Panc1 (cell line): ENCODE measurements around the gene B4GALT5. TPM values are rescaled to one million over a fixed set of nuclear protein-coding genes. Genes with fewer than 3 reads are reported as not detected.

Experiments
- ATAC-seq: fragments of 200-7000 bp; cut with Tn5 transposase; 2 replicates; pipeline ENCODE4 v1.9.1; 2020; ENCODE audit warnings: mild to moderate bottlenecking, moderate library complexity
- BruUV-seq: library from RNA; stranded (reverse); fragments of 400-500 nt; replicated peaks from 2 replicates; lab custom pipeline; 2021; lab: Mats Ljungman, UMichigan
- CTCF ChIA-PET: fragments of 300-600 bp; sonication (Branson Sonifier 250); formaldehyde crosslinking; loops from one replicate; lab custom pipeline; 2022; ENCODE audit warnings: antibody characterized with exemption; lab: Charles Lee
- POLR2A ChIA-PET: fragments of 300-600 bp; sonication (Branson Sonifier 250); formaldehyde crosslinking; loops from one replicate; lab custom pipeline; 2022; ENCODE audit warnings: antibody characterized with exemption; lab: Charles Lee
- DNase-seq: peaks from one replicate; pipeline ENCODE4 v3.0.0-alpha.2; 2010; ENCODE audit warnings: low read depth, low spot score
- H3K27ac ChIP-seq: 2 replicates; pipeline ENCODE4 v1.5.1; 2011; ENCODE audit warnings: mild to moderate bottlenecking, low read length, inconsistent platforms
- H3K27me3 ChIP-seq: fragments of 200-500 bp; sonication (Bioruptor generic); 2 replicates; pipeline ENCODE4 v1.6.0; 2014; ENCODE audit warnings: low read length, inconsistent platforms; ENCODE audit not compliant: control insufficient read depth, insufficient read depth
- H3K36me3 ChIP-seq: fragments of 200-500 bp; sonication (Bioruptor generic); 2 replicates; pipeline ENCODE4 v1.5.1; 2014; ENCODE audit warnings: inconsistent platforms, mild to moderate bottlenecking, low read length, moderate library complexity; ENCODE audit not compliant: control insufficient read depth, insufficient read depth
- H3K4me1 ChIP-seq: 2 replicates; pipeline ENCODE4 v1.5.1; 2011; ENCODE audit warnings: inconsistent platforms, mild to moderate bottlenecking, low read length, moderate library complexity; ENCODE audit not compliant: control insufficient read depth, insufficient read depth
- H3K4me3 ChIP-seq, 2 experiments: 2 replicates each; pipeline ENCODE4 v1.5.1; 2011 to 2012; ENCODE audit warnings: low read depth in 2 of 2, low read length in 2 of 2, mild to moderate bottlenecking in 2 of 2, inconsistent platforms in 1 of 2, moderate library complexity in 1 of 2
- H3K9me3 ChIP-seq: fragments of 200-500 bp; sonication (Bioruptor generic); 2 replicates; pipeline ENCODE4 v1.5.1; 2014; ENCODE audit warnings: low read depth, mild to moderate bottlenecking, inconsistent platforms, low read length, moderate library complexity; ENCODE audit not compliant: control insufficient read depth, insufficient read depth
- POLR2AphosphoS5 ChIP-seq: IDR thresholded peaks from 2 replicates; pipeline ENCODE4 v1.6.1; 2012; ENCODE audit warnings: mild to moderate bottlenecking, low read depth, low read length, moderate library complexity
- REST ChIP-seq, 2 experiments: IDR thresholded peaks; 2 replicates each; pipeline ENCODE4 v1.6.1; 2011 to 2012; ENCODE audit warnings: low read depth in 2 of 2, control low read depth in 1 of 2, low read length in 1 of 2, mild to moderate bottlenecking in 1 of 2, moderate library complexity in 1 of 2; ENCODE audit not compliant: insufficient read depth in 1 of 2
- SIN3A ChIP-seq: IDR thresholded peaks from 2 replicates; pipeline ENCODE4 v1.6.1; 2012; ENCODE audit warnings: low read depth, mild to moderate bottlenecking, low read length, moderate library complexity, borderline replicate concordance; ENCODE audit not compliant: insufficient read depth
- TCF7L2 ChIP-seq: IDR thresholded peaks from 2 replicates; pipeline ENCODE4 v1.6.1; 2011; ENCODE audit warnings: mild to moderate bottlenecking, low read depth, low read length, inconsistent platforms
- in situ Hi-C: cut with HindIII; loops from 2 replicates; pipeline ENCODE4 v1.10.0; 2016; ENCODE audit warnings: low sequenced_read_pairs, low pct_unique_long_range_greater_than_20kb
- intact Hi-C: fragments of 100-400 bp; cut with micrococcal nuclease; formaldehyde crosslinking; loops from one replicate; pipeline ENCODE4 v1.10.0; 2022; ENCODE audit not compliant: unreplicated experiment
- total RNA-seq: library from RNA; stranded (reverse); gene quantifications from one replicate; pipeline ENCODE4 v1.2.1, GENCODE V29; 2021; ENCODE audit not compliant: unreplicated experiment
- TF ChIP-seq, protein P1 (sequence below): fragments of 450-650 bp; IDR thresholded peaks from 2 replicates; pipeline ENCODE4 v1.5.1; 2017; ENCODE audit warnings: mild to moderate bottlenecking

Gene B4GALT5
- total RNA-seq, 1 experiment from 2014 or later = 40.0 TPM

- no peaks in the 10 kb centered on the region for H3K27me3 ChIP-seq
- ATAC-seq (no peak), DNase-seq (no peak)
- CTCF ChIA-PET = interaction anchor here (0.6 kb wide), 1 partner anchor 299 kb away, joined by 3 read pairs; no protein-coding TSS in a partner anchor
- BruUV-seq = no TSS peak
- no peak overlapping the region for H3K27ac ChIP-seq
- no peak overlapping the region for H3K4me3 ChIP-seq
- no peaks in the 10 kb centered on the region for H3K36me3 ChIP-seq
- TF ChIP-seq SIN3A = no peak
- no peak for TF ChIP-seq POLR2AphosphoS5
- intact Hi-C loops = no loop called here
- in situ Hi-C loops = no loop called here
- H3K4me1 ChIP-seq = peaks cover 8% of the 10 kb centered on the region; the same call in 1 of the 2 replicates
- POLR2A ChIA-PET = no interaction called here
- H3K9me3 ChIP-seq = no peaks in the 10 kb centered on the region
These were observed 37.1 kb upstream of the B4GALT5 start for GRCh38 chr20:49750611-49751396.

GRCh38 chr20:49749625-49750024, 35.9 kb upstream of the B4GALT5 start:
- Histone ChIP-seq H3K4me3 (no peak overlapping the region), H3K27ac (no peak overlapping the region), H3K4me1 (peaks cover 8% of the 10 kb centered on the region; the same call in 1 of the 2 replicates), H3K36me3 (no peaks in the 10 kb centered on the region), H3K27me3 (no peaks in the 10 kb centered on the region), H3K9me3 (no peaks in the 10 kb centered on the region)
- ChIA-PET POLR2A (no interaction called here), CTCF (interaction anchor here (0.7 kb wide), 1 partner anchor 137 kb away, joined by 3 read pairs; no protein-coding TSS in a partner anchor)
- in situ Hi-C loops = no loop called here
- TF ChIP-seq, protein P1, sequence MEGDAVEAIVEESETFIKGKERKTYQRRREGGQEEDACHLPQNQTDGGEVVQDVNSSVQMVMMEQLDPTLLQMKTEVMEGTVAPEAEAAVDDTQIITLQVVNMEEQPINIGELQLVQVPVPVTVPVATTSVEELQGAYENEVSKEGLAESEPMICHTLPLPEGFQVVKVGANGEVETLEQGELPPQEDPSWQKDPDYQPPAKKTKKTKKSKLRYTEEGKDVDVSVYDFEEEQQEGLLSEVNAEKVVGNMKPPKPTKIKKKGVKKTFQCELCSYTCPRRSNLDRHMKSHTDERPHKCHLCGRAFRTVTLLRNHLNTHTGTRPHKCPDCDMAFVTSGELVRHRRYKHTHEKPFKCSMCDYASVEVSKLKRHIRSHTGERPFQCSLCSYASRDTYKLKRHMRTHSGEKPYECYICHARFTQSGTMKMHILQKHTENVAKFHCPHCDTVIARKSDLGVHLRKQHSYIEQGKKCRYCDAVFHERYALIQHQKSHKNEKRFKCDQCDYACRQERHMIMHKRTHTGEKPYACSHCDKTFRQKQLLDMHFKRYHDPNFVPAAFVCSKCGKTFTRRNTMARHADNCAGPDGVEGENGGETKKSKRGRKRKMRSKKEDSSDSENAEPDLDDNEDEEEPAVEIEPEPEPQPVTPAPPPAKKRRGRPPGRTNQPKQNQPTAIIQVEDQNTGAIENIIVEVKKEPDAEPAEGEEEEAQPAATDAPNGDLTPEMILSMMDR = no peak
- TF ChIP-seq REST (IDR thresholded peaks at IDR 0.05; ENCODE audit: insufficient read depth in 1 of 2, low read depth in 2 of 2, low read length in 1 of 2) = no peak
- TF ChIP-seq POLR2AphosphoS5 = no peak
- TF ChIP-seq TCF7L2 = no peak
- no peak for TF ChIP-seq SIN3A
- no TSS peak for BruUV-seq
- ATAC-seq (no peak), DNase-seq (no peak)
- intact Hi-C loops = no loop called here

DNA sequence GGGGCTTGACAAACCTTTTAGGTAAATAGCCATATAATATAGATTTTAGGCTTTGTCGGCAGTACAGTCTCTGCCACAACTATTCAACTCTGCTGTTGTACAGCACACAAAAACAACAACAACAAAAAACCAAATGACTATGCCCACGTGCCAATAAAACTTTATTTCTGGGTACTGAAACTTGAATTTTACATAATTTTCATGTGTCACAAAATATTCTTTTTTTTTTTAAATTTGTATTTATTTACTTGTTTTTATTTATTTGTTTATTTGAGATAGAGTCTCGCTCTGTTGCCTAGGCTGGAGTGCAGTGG, 34.8 kb upstream of the B4GALT5 start:
- no peak for TF ChIP-seq REST (IDR thresholded peaks at IDR 0.05; ENCODE audit: insufficient read depth in 1 of 2, low read depth in 2 of 2, low read length in 1 of 2)
- TF ChIP-seq TCF7L2 = no peak
- Histone ChIP-seq H3K36me3 (no peaks in the 10 kb centered on the region), H3K27me3 (no peaks in the 10 kb centered on the region), H3K4me3 (no peak overlapping the region), H3K27ac (no peak overlapping the region), H3K4me1 (peaks cover 8% of the 10 kb centered on the region; the same call in 1 of the 2 replicates), H3K9me3 (no peaks in the 10 kb centered on the region)
- in situ Hi-C loops = no loop called here
- no peak for DNase-seq
- intact Hi-C loops = no loop called here
- ChIA-PET POLR2A (no interaction called here), CTCF (no interaction called here)
- ATAC-seq = no peak
- no TSS peak for BruUV-seq
